DMS153 (cell line): ENCODE data around the gene OTOA.
"Not testable (repeated sequence)": the region's sequence is repeated elsewhere in the genome, so short reads cannot be mapped to it uniquely, and the experiment has no call there.

Source experiments
- DNase-seq: peaks from one replicate; lab custom pipeline; 2025; lab: John Stamatoyannopoulos, UW

The OTOA gene

DNA sequence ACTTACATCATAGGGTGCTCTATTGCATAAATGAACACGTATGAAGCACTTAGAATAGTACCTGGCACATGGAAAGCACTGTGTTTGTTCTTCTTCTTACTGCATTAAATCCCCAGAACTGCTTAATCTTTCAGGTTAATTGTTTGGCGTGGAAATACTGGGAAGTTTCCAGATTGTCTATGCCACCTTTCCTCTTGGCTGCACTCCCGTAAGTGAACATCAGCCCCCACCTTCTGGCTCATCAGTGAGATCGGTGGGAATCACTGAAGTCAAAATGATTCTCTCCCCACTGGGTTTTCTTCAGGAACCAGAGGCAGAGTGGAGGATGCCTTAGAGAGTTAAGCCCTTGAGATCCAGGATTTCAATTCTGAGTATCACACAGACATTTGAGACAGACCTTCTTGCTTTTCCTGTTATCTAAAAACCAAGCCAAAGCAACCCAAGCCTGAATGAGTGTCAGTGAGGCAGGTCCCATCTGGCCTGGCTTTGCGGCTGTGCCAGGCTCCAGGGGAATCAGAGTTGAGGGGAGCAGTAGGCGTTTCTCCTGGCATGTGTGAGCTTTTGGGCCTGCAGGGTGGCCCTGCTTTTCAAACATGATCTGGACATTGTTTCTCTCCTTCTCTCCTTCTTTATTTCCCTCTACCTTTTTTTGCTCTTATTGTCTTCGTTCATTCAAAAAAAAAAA is 59.1 kb downstream of the OTOA start:
- no peak for DNase-seq

DNA sequence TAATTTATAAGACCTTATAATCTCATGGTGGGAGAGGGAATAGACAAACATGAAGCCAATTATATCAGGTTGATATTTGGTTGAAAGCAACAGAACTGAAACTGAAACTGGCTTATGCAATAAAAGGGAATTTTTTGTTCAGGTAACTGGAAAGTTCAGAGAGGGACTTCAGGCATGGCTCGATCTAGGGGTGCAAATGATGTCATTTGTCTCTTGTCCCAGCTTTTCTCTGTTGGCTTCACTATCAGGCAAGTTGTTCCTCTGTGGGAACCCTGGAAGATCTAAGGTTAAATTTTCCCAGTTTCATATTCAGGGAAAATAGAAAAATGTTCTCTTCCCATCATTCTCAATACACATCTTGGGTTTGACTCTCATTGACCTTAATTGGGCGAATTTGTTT is 59.8 kb downstream of the OTOA start:
- DNase-seq: no peak

- no peak for DNase-seq
Observed at GRCh38 chr16:21727344-21727743, 63.6 kb downstream of the OTOA start.

DNA sequence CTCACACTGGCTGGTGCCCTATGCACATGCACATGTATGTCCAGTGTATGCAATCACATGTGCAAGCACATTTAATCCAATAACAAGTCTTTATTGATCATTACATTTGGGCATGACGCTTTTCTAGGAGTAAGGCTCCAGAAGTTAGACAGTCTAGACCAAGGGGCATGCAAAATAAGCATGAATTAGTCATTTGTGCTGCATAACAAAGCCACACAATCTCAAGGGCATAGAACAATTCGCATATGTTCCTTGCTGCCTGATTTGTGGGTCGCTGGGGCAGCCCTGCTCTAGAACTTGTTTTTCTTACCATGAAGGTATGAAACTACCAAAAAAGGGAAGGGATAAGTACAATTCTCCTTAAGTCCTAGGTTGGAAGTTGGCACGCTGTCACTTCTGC is 67.5 kb downstream of the OTOA start:
- DNase-seq: not testable (repeated sequence)

DNA sequence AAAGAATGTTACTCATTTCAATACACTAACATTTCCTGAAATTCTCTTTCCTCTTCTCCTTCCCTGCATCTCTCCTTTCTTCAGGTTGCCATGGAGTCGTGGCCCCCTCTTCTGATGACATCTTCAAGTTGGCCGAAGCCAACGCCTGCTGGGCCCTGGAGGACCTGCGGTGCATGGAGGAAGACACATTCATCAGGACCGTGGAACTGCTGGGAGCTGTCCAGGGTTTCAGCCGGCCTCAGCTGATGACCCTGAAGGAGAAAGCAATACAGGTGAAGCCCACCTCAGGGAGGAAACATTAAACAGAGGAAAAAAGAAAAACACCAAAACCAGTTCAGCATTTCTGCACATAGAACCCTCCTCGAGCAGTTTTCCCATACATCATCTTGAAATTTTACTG is 76.9 kb downstream of the OTOA start:
- DNase-seq: not testable (repeated sequence)

- DNase-seq: not testable (repeated sequence)
Observed at GRCh38 chr16:21756192-21757079, 92.7 kb downstream of the OTOA start.

- DNase-seq: not testable (repeated sequence)
Observed at GRCh38 chr16:21757080-21757671, 93.4 kb downstream of the OTOA start.

DNA sequence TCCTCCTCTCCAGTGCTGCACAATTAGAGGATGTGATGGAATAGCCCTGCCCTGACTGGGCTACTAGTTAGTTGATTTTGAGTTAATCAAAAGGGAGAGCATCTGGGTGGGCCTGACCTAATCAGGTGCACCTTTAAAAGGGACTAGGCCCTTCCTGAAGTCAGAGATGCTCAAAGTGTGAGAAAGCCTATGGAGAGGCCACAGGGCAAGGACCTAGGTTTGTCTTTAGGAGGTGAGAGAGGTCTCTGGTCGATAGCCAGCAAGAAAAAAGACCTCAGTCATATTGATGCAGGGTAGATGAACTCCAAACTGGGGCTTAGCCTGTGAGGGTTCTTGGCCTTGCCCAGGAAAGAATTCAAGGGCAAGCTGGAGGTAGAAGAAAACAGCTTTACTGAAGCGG is 104.5 kb downstream of the OTOA start:
- not testable (repeated sequence) for DNase-seq

DNA sequence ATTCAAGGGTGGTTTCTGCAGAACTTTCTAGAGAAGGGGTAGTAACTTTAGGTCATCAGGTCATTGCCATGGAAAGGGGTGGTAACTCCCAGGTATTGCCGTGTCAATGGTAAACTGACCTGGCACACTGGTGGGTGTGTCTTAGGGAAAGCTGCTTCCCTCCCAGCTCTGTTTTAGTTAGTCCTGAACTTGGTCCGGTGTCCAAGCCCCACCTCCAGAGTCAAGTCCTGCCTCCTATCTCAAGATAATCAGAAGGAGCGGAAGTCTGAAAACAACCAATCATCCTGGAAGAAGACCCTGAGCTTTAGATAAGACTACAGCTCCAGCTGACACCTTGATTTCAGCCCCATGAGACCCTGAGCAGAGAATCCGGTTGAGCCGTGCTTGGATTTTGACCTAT is 105.0 kb downstream of the OTOA start:
- not testable (repeated sequence) for DNase-seq

DNA sequence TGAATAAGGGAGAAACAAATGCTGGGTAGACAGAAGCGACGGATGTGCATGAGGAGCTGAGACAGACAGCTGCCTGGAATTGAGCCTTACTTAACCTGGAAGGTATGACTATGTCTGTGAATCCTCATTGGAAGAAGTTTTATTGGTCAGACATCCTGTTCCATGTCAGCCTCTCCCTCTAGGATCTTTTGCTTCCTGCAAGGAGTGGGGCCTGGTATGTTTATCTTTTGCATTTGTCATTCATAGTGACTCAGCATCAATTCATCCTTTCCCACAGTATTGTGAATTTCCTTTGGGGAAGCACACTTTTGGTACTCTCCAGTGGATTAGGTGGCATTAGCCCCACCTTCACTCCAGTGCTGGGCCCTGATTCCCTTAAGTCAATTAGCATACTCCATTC is 105.5 kb downstream of the OTOA start:
- DNase-seq: not testable (repeated sequence)

- not testable (repeated sequence) for DNase-seq
Observed at GRCh38 chr16:21770584-21770983, 106.8 kb downstream of the OTOA start.

DNA sequence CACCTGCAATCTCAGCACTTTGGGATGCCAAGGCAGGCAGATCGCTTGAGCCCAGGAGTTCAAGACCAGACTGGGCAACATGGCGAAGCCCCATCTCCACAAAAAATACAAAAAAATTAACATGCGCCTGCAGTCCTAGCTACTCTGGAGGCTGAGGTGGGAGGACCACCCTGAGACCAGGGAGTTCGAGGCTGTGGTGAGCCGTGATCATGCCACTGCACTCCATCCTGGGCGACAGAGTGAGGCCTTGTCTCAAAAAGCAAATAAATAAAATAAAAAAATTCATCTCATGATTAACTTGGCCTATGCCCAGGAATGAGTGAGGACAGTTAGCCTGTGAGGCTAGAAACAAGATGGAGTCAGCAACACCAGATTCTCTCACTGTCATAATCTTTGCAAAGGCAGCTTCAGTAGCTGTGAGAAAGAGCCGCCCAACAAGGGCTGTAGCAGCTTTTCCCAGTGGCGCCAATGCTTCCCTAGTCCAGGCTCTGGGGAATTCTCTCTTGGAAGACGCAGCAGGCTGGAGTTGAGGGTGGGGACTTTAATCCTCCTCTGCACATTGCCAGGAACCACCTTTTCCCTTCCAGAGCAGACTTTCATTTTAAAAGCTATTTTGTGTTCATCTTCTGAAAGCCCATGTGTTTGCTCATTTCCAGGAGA is 108.9 kb downstream of the OTOA start:
- not testable (repeated sequence) for DNase-seq

- not testable (repeated sequence) for DNase-seq
Observed at GRCh38 chr16:21773207-21773553, 109.4 kb downstream of the OTOA start.

- not testable (repeated sequence) for DNase-seq
Observed at GRCh38 chr16:21780525-21780924, 116.8 kb downstream of the OTOA start.

- DNase-seq: not testable (repeated sequence)
Observed at GRCh38 chr16:21790506-21790905, 126.7 kb downstream of the OTOA start.

DNA sequence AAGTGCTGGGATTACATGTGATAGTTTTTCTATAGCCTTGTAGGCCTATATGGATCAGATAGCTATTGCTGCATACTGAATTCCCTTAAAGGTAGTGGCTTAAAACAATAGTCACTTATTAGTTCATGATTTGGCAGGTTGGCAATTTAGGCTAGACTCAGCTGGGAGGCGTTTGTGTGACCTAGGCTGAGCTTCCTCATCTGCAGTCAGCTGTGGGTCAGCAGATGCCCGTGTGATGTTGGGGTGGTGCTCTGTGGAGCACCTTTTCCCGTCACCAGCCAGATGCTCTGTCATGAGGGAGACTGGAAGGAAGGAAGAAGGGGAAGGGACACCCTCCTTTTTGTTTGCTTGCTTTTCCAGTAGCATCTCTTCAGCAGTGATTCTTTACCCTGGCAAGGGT is 129.5 kb downstream of the OTOA start:
- not testable (repeated sequence) for DNase-seq

- DNase-seq: not testable (repeated sequence)
Observed at GRCh38 chr16:21798601-21799000, 134.8 kb downstream of the OTOA start.

DNA sequence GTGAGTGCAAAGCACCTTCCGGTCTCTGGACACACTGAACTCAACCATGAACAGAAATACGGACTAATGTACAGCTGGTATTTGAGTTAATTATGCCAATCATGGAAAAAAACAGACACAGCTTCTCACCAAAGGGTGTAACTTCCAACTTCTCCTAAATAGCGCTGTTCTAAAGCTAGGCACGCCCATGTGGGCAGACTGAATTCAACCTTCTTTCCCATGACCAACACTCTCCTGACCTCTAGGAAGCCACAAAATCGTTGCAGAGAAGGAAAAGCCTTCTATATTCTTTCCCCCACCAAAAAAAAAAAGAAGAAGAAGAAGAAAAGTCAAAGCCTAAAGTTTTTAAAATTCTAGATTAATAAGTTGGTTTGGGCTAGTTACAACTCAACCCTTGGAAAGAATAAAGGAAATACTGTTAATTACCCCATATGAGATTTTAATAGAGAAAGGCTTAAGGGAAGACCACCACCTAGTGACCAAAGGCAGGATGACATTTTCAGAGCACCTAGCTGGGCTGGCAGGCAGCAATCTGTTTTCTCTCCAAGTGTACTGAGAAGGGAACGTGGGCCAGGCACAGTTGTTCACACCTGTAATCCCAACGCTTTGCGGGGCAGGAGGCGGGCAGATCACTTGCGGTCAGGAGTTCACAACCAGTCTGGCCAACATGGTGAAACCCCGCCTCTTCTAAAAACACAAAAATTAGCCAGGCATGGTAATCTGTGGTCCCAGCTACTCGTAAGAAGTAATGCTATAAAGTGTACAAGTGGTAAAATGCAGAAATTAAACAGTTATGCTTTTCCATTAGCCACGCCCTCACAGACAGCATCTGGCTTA is 138.0 kb downstream of the OTOA start:
- not testable (repeated sequence) for DNase-seq

DNA sequence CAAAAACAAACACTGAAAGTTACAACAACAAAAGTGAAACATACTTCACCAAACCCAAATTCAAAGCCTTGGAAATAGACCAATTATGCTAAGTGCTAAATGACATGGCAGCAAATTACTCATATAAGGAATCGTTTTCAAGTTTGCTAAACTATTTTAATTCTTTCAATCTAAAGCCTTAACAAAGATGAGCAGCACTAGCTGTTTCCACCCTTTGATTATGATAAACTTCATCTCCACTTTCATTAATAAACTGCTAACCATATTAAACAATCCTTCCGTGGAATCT is 138.6 kb downstream of the OTOA start:
- not testable (repeated sequence) for DNase-seq
